AG04450 (cell line): ENCODE measurements around the gene BLOC1S1. TPM values are rescaled to one million over a fixed set of nuclear protein-coding genes. Genes with fewer than 3 reads are reported as not detected.

Experiments used
- CTCF ChIA-PET: fragments of 300-600, 350-600 bp; formaldehyde crosslinking; extraction: SDS; loops from one replicate; lab custom pipeline; 2022; ENCODE audit warnings: antibody characterized with exemption, inconsistent platforms; lab: Charles Lee
- POLR2A ChIA-PET: fragments of 350-600 bp; formaldehyde crosslinking; extraction: SDS; loops from one replicate; lab custom pipeline; 2021; ENCODE audit warnings: antibody characterized with exemption, inconsistent platforms; lab: Yijun Ruan, JAX
- DNase-seq: peaks from one replicate; pipeline ENCODE4 v3.0.0-alpha.2; 2011; ENCODE audit warnings: low read depth, low spot score
- H3K27ac ChIP-seq: one replicate; pipeline ENCODE4 v1.5.1; 2012; ENCODE audit warnings: low read depth, low read length, control low read depth
- H3K27me3 ChIP-seq: one replicate; pipeline ENCODE4 v1.6.0; 2012; ENCODE audit warnings: low read length; ENCODE audit not compliant: control insufficient read depth, insufficient read depth
- H3K4me3 ChIP-seq: 2 replicates; pipeline ENCODE4 v1.5.1; 2011; ENCODE audit warnings: mild to moderate bottlenecking, low read depth, low read length, control low read depth
- H3K9me3 ChIP-seq: 2 replicates; pipeline ENCODE4 v1.5.1; 2012; ENCODE audit warnings: low read length; ENCODE audit not compliant: control insufficient read depth, insufficient read depth
- CTCF ChIP-seq: IDR thresholded peaks from 2 replicates; pipeline ENCODE4 v1.5.1; 2011; ENCODE audit warnings: low read depth, low read length, control low read depth, inconsistent platforms
- polyA minus RNA-seq: library from RNA; depleted of rRNA, polyadenylated mRNA; stranded (reverse); fragments of >200 nt; gene quantifications from 2 replicates; pipeline ENCODE4 v1.2.3, GENCODE V29; 2011; rRNA and poly(A)+ RNA removed
- polyA plus RNA-seq: library from polyadenylated mRNA; depleted of rRNA; stranded (reverse); fragments of >200 nt; gene quantifications from 2 replicates; pipeline ENCODE4 v1.2.3, GENCODE V29; 2011; rRNA removed

Gene BLOC1S1
- 132 and 155 TPM in 2 replicates for polyA plus RNA-seq
- 58.0 and 72.8 TPM in 2 replicates for polyA minus RNA-seq

- Histone ChIP-seq H3K27me3 (no peaks in the 10 kb centered on the region), H3K27ac (peak within 1 kb of the TSS; percentile 93), H3K9me3 (no peaks in the 10 kb centered on the region; the same call in 1 of the 2 replicates), H3K4me3 (peak within 1 kb of the TSS; percentile 80)
- TF ChIP-seq CTCF = no peak
- ChIA-PET POLR2A (interaction anchor here (3.9 kb wide), 1 partner anchor 14 kb away, joined by 20 read pairs; the partner anchor contains the start of gene CD63), CTCF (interaction anchor here (1.0 to 1.1 kb wide), 2 partner anchors 9 to 60 kb away, joined by 3 read pairs; no protein-coding TSS in a partner anchor)
- DNase-seq = peak; percentile 86
Observed at GRCh38 chr12:55715833-55716581, at the start of gene BLOC1S1. TSS of gene BLOC1S1 (plus strand) at chr12:55716046. CDS start at chr12:55716052, 6 bp downstream.

- ChIA-PET POLR2A (interaction anchor here (0.7 kb wide), 1 partner anchor 51 kb away, joined by 4 read pairs; no protein-coding TSS in a partner anchor), CTCF (interaction anchor here (1.1 to 1.4 kb wide), 2 partner anchors 10 to 12 kb away, joined by 3 to 6 read pairs; no protein-coding TSS in a partner anchor)
Observed at GRCh38 chr12:55666508-55666907, 49.3 kb upstream of the BLOC1S1 start.

DNA sequence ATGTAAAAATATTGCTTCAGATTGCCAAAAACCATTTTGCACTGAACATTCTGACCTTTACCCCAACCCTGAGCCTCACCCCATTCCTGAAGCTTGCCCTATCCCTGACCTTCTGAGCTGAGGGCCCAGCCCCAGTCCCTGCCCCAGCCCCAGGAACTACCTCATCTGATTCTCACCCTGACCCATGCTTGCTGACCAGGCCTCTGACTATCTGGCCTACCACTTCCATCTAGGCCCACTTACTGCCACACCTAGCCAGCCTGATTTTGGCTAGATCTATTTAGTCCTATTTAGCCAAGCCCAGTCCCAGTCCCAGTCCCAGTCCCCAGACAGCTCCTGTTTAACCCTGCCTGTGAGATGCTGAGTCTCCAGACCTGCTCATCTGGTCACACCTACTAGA is 45.6 kb upstream of the BLOC1S1 start:
- TF ChIP-seq CTCF = no peak
- no peaks in the 10 kb centered on the region for H3K9me3 ChIP-seq
- peaks cover 8% of the 10 kb centered on the region for H3K27me3 ChIP-seq
- no peak overlapping the region for H3K4me3 ChIP-seq
- no peak for DNase-seq
- POLR2A ChIA-PET = no interaction called here
- no peak overlapping the region for H3K27ac ChIP-seq
- CTCF ChIA-PET = interaction anchor here (3.9 kb wide), 1 partner anchor 14 kb away, joined by 14 read pairs; no protein-coding TSS in a partner anchor

More at GRCh38 chr12:55666508-55666907, 49.3 kb upstream of the BLOC1S1 start:
- no peaks in the 10 kb centered on the region for H3K9me3 ChIP-seq
- H3K27me3 ChIP-seq = peaks cover 7% of the 10 kb centered on the region
- no peak for DNase-seq
- no peak for TF ChIP-seq CTCF
- H3K4me3 ChIP-seq = no peak overlapping the region
- H3K27ac ChIP-seq = no peak overlapping the region

DNA sequence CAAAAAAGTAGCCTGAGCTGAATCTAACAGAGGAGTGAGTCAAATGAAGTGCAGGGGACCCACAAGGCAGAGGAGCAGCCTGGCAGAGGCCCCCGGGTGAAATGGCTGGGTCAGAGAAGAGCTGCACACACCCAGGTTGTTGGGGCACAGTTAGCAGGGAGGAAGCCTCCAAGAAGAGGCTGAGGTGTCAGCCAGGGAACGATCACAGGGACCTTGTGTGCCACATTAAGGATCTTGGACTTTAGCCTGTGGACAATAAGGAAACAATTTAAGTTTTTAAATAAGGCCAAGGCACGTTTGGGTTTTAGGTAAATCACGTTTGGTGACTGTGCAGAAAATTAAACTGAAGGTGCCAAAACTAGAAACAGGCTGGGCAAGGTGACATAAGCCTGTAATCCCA is 44.1 kb upstream of the BLOC1S1 start:
- CTCF ChIA-PET = interaction anchor here (3.9 kb wide), 1 partner anchor 16 kb away, joined by 14 read pairs; no protein-coding TSS in a partner anchor
- POLR2A ChIA-PET = no interaction called here
- Histone ChIP-seq H3K27me3 (peaks cover 12% of the 10 kb centered on the region), H3K9me3 (no peaks in the 10 kb centered on the region), H3K27ac (no peak overlapping the region), H3K4me3 (no peak overlapping the region)
- TF ChIP-seq CTCF = no peak
- no peak for DNase-seq

DNA sequence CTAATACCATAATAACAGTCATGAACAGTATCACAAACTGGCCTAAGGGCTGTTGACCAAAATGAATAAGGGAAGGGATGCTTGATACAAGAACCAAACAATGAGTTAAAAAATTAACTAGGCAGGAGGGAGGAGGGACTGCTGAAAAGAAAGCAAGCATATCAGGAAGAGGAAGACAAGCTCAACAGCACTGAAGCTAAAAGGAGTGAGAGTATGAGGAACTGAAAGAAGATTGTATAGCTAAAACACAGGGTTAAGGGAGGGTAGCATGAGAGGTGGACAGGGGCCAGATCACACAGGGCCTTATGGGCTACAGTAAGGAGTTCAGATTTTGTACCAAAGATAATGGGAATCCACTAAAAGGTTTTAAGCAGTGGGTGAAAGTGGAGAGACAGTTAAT is 42.2 kb upstream of the BLOC1S1 start:
- ChIA-PET CTCF (interaction anchor here (0.8 to 1.6 kb wide), 2 partner anchors 18 to 1466 kb away, joined by 3 to 9 read pairs; no protein-coding TSS in a partner anchor), POLR2A (no interaction called here)
- Histone ChIP-seq H3K27me3 (peaks cover 12% of the 10 kb centered on the region), H3K27ac (no peak overlapping the region), H3K4me3 (no peak overlapping the region), H3K9me3 (no peaks in the 10 kb centered on the region)
- TF ChIP-seq CTCF = no peak
- no peak for DNase-seq
